MM.1S (cell line): ENCODE measurements around the gene ZNF473.

ENCODE experiments used
- DNase-seq: peaks from one replicate; pipeline ENCODE4 v3.0.0-alpha.2; 2015
- H2AFZ ChIP-seq: fragments of 300-600 bp; sonication (generic); 2 replicates; pipeline ENCODE4 v1.6.0; 2016; ENCODE audit warnings: antibody characterized with exemption, low read length
- H3F3A ChIP-seq: fragments of 300-600 bp; sonication (generic); 2 replicates; pipeline ENCODE4 v1.6.1; 2016; ENCODE audit warnings: mild to moderate bottlenecking, antibody characterized with exemption, low read length, moderate library complexity, mixed read lengths; ENCODE audit not compliant: insufficient read depth
- H3K27ac ChIP-seq: fragments of 300-600 bp; sonication (generic); 2 replicates; pipeline ENCODE4 v1.5.1; 2016; ENCODE audit warnings: mild to moderate bottlenecking, low read length
- H3K27me3 ChIP-seq: fragments of 300-600 bp; sonication (generic); replicated peaks from 2 replicates; pipeline ENCODE4 v1.6.0; 2016; ENCODE audit warnings: low read length; ENCODE audit not compliant: insufficient read depth
- H3K36me3 ChIP-seq: fragments of 300-600 bp; sonication (generic); replicated peaks from 2 replicates; pipeline ENCODE4 v1.6.1; 2016; ENCODE audit warnings: mild to moderate bottlenecking, low read length, mixed read lengths; ENCODE audit not compliant: insufficient read depth
- H3K4me1 ChIP-seq: fragments of 300-600 bp; sonication (generic); 2 replicates; pipeline ENCODE4 v1.6.1; 2016; ENCODE audit warnings: low read length, mixed read lengths
- H3K4me2 ChIP-seq: fragments of 300-600 bp; sonication (generic); 2 replicates; pipeline ENCODE4 v1.6.0; 2016; ENCODE audit warnings: low read depth, low read length
- H3K4me3 ChIP-seq: fragments of 300-600 bp; sonication (generic); 2 replicates; pipeline ENCODE4 v1.5.1; 2016; ENCODE audit warnings: low read length, mixed read lengths
- H3K79me2 ChIP-seq: fragments of 300-600 bp; sonication (generic); 2 replicates; pipeline ENCODE4 v1.6.1; 2016; ENCODE audit warnings: mixed run types, low read length, mixed read lengths
- H3K9ac ChIP-seq: fragments of 300-600 bp; sonication (generic); 2 replicates; pipeline ENCODE4 v1.6.1; 2016; ENCODE audit warnings: low read length, mixed read lengths
- H3K9me2 ChIP-seq: fragments of 300-600 bp; sonication (generic); replicated peaks from 2 replicates; pipeline ENCODE4 v1.6.1; 2016; ENCODE audit warnings: mild to moderate bottlenecking, low read length, mixed read lengths; ENCODE audit not compliant: insufficient read depth
- H3K9me3 ChIP-seq: fragments of 300-600 bp; sonication (generic); replicated peaks from 2 replicates; pipeline ENCODE4 v1.6.1; 2016; ENCODE audit warnings: mild to moderate bottlenecking, low read length, mixed read lengths; ENCODE audit not compliant: insufficient read depth
- H4K20me1 ChIP-seq: fragments of 300-600 bp; sonication (generic); 2 replicates; pipeline ENCODE4 v1.6.1; 2016; ENCODE audit warnings: mild to moderate bottlenecking, low read length, moderate library complexity, mixed read lengths; ENCODE audit not compliant: insufficient read depth
- CTCF ChIP-seq: fragments of 300-600 bp; sonication (generic); IDR thresholded peaks from 2 replicates; pipeline ENCODE4 v1.5.1; 2016; ENCODE audit warnings: antibody characterized with exemption, low read length, mixed read lengths
- EZH2 ChIP-seq: fragments of 300-600 bp; sonication (generic); optimal IDR thresholded peaks from 2 replicates; pipeline ENCODE3; 2017; ENCODE audit warnings: low read depth, mild to moderate bottlenecking, antibody characterized with exemption, low read length, mixed read lengths
- EZH2phosphoT487 ChIP-seq: fragments of 300-600 bp; sonication (generic); IDR thresholded peaks from 2 replicates; pipeline ENCODE4 v1.6.1; 2018; ENCODE audit warnings: antibody characterized with exemption, low read length

The ZNF473 gene

GRCh38 chr19:50025794-50026549 is at the start of gene ZNF473:
TSS of gene ZNF473 (plus strand) at chr19:50026005. CDS start at chr19:50031083, 5,078 bp downstream.
- Histone ChIP-seq H3K4me1 (no peaks in the 10 kb centered on the region), H3K9me2 (no peaks in the 10 kb centered on the region), H3K4me3 (peak within 1 kb of the TSS; percentile 96), H3K9ac (peak within 1 kb of the TSS; percentile 93), H3K27me3 (no peaks in the 10 kb centered on the region), H3F3A (no peaks in the 10 kb centered on the region), H3K36me3 (no peaks in the 10 kb centered on the region), H3K79me2 (peaks cover 77% of the 10 kb centered on the region), H3K4me2 (peak within 1 kb of the TSS; percentile 95), H3K27ac (peak within 1 kb of the TSS; percentile 61), H3K9me3 (no peaks in the 10 kb centered on the region), H4K20me1 (0 out of 2 replicates have a peak, but pooled peaks cover 2% of the 10 kb centered on the region), H2AFZ (peak within 1 kb of the TSS; percentile 96)
- no peak for TF ChIP-seq EZH2phosphoT487
- TF ChIP-seq CTCF = no peak
- peak; percentile 95 for DNase-seq

- no peak overlapping the region for H3K9ac ChIP-seq
- H3K4me2 ChIP-seq = no peak overlapping the region
- no peak for DNase-seq
- no peaks in the 10 kb centered on the region for H3K9me2 ChIP-seq
- no peaks in the 10 kb centered on the region for H3K36me3 ChIP-seq
- H3F3A ChIP-seq = no peaks in the 10 kb centered on the region
- H3K27me3 ChIP-seq = no peaks in the 10 kb centered on the region
- H3K4me1 ChIP-seq = no peaks in the 10 kb centered on the region
- no peaks in the 10 kb centered on the region for H4K20me1 ChIP-seq
- H3K4me3 ChIP-seq = no peak overlapping the region
- H3K27ac ChIP-seq = no peak overlapping the region
- no peak overlapping the region for H2AFZ ChIP-seq
- no peaks in the 10 kb centered on the region for H3K9me3 ChIP-seq
- no peaks in the 10 kb centered on the region for H3K79me2 ChIP-seq
- TF ChIP-seq EZH2 (no peak), EZH2phosphoT487 (no peak), CTCF (no peak)
Observed at GRCh38 chr19:49976496-49976895, 49.3 kb upstream of the ZNF473 start.

DNA sequence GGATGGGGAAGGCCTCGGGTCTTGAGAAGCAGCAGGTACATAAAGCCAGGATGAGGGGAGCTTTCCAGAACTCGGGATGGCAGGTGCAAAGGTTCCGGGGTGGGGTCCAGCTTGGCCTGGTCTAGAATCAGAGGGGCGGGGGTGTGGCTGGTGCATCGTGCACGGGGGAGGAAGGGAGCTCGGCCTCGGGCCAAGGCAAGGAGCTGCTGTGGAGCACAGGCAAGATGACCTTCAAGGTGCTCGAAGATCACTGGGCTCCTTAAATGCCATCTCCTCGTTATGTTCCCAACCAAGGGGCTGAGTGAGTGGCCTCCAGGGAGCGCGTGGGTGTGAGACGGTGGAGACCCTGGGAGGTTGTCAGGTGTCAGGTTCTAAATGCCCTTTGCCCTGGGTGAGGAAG is 48.7 kb upstream of the ZNF473 start:
- H3K4me3 ChIP-seq = no peak overlapping the region
- no peaks in the 10 kb centered on the region for H3K9me2 ChIP-seq
- no peak overlapping the region for H3K27ac ChIP-seq
- DNase-seq = no peak
- no peaks in the 10 kb centered on the region for H3K36me3 ChIP-seq
- H3K4me2 ChIP-seq = no peak overlapping the region
- no peak overlapping the region for H2AFZ ChIP-seq
- no peaks in the 10 kb centered on the region for H3K79me2 ChIP-seq
- TF ChIP-seq EZH2 = no peak
- no peak for TF ChIP-seq EZH2phosphoT487
- TF ChIP-seq CTCF = no peak
- no peak overlapping the region for H3K9ac ChIP-seq
- no peaks in the 10 kb centered on the region for H3K27me3 ChIP-seq
- no peaks in the 10 kb centered on the region for H3K4me1 ChIP-seq
- H3K9me3 ChIP-seq = no peaks in the 10 kb centered on the region
- no peaks in the 10 kb centered on the region for H4K20me1 ChIP-seq
- H3F3A ChIP-seq = no peaks in the 10 kb centered on the region
